ENCODE data around the gene TENM3.

DNA sequence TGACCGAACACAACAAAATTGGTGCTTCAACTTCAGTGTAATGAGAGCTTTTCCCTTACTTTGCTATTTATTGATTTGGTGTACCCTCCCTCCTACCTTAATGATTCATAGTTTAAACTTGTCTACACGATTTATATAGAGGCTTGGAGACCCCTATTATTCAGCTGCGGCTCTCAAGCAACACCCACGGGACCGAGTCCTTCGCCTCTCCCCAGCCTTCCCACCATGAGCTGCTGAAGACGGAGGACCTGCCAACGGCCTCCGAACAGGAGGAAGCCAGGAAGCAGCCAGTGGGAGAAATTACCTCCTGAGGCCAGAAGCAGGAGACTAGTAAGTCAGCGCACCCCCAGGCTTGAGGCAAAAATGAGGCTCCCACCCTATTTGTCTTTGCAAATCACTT, 595.3 kb downstream of the TENM3 start:
- TF ChIP-seq GATA3 (IDR thresholded peaks at IDR 0.05; ENCODE audit: low read depth, low read length) (no peak), GATA2 (IDR thresholded peaks at IDR 0.05; ENCODE audit: low read depth, low read length) (no peak)

All from SH-SY5Y (cell line).